ENCODE measurements around the gene AQP5.

- TF ChIP-seq CTCF (conservative IDR thresholded peaks at IDR 0.05), result no peak
- TF ChIP-seq EZH2 (IDR thresholded peaks at IDR 0.05; ENCODE audit: low read depth), result no peak
Observed at GRCh38 chr12:49932023-49932422, 29.6 kb upstream of the AQP5 start.

Data from PC-9 (cell line).